ENCODE measurements around the gene RAD18.

- TF ChIP-seq, protein P1, sequence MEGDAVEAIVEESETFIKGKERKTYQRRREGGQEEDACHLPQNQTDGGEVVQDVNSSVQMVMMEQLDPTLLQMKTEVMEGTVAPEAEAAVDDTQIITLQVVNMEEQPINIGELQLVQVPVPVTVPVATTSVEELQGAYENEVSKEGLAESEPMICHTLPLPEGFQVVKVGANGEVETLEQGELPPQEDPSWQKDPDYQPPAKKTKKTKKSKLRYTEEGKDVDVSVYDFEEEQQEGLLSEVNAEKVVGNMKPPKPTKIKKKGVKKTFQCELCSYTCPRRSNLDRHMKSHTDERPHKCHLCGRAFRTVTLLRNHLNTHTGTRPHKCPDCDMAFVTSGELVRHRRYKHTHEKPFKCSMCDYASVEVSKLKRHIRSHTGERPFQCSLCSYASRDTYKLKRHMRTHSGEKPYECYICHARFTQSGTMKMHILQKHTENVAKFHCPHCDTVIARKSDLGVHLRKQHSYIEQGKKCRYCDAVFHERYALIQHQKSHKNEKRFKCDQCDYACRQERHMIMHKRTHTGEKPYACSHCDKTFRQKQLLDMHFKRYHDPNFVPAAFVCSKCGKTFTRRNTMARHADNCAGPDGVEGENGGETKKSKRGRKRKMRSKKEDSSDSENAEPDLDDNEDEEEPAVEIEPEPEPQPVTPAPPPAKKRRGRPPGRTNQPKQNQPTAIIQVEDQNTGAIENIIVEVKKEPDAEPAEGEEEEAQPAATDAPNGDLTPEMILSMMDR (IDR thresholded peaks at IDR 0.05): no peak
- TF ChIP-seq POLR2A (IDR thresholded peaks at IDR 0.05): no peak
Observed at GRCh38 chr3:8885536-8886316, 77.5 kb downstream of the RAD18 start.
